Neural cell (in vitro differentiated cells): ENCODE results near the gene FGR. TPM values are rescaled to one million over a fixed set of nuclear protein-coding genes. Genes with fewer than 3 reads are reported as not detected.

ENCODE experiments used
- H2AFZ ChIP-seq: fragments of 200-600, 300-800 bp; sonication (generic), shearing (Covaris generic); 2 replicates; pipeline ENCODE4 v1.6.0; 2014; ENCODE audit warnings: low read depth, mild to moderate bottlenecking, antibody characterized with exemption, low read length, moderate library complexity
- H3F3A ChIP-seq: fragments of 200-600 bp; shearing (Covaris generic); 2 replicates; pipeline ENCODE4 v1.6.1; 2016; ENCODE audit warnings: mild to moderate bottlenecking, moderate library complexity, mixed read lengths, antibody characterized with exemption, low read length; ENCODE audit not compliant: insufficient read depth, poor library complexity, severe bottlenecking
- H3K27ac ChIP-seq: fragments of 200-600, 300-800 bp; sonication (generic), shearing (Covaris generic); 2 replicates; pipeline ENCODE4 v1.5.1; 2014; ENCODE audit warnings: mild to moderate bottlenecking, low read length, moderate library complexity
- H3K27me3 ChIP-seq: fragments of 300-800, 200-600 bp; sonication (generic), shearing (Covaris generic); 2 replicates; pipeline ENCODE4 v1.6.0; 2014; ENCODE audit warnings: mild to moderate bottlenecking, low read depth, low read length, moderate library complexity; ENCODE audit not compliant: insufficient read depth
- H3K36me3 ChIP-seq: fragments of 300-800, 200-600 bp; sonication (generic), shearing (Covaris generic); 2 replicates; pipeline ENCODE4 v1.5.1; 2014; ENCODE audit warnings: mild to moderate bottlenecking, antibody characterized with exemption, low read length, moderate library complexity; ENCODE audit not compliant: insufficient read depth
- H3K4me2 ChIP-seq: fragments of 300-800, 200-600 bp; sonication (generic), shearing (Covaris generic); 2 replicates; pipeline ENCODE4 v1.6.0; 2014; ENCODE audit warnings: mild to moderate bottlenecking, low read length
- H3K4me3 ChIP-seq: fragments of 300-800, 200-600 bp; sonication (generic), shearing (Covaris generic); 2 replicates; pipeline ENCODE4 v1.5.1; 2014; ENCODE audit warnings: mild to moderate bottlenecking, low read length, moderate library complexity
- H3K79me2 ChIP-seq: fragments of 200-600 bp; shearing (Covaris generic); replicated peaks from 2 replicates; pipeline ENCODE4 v1.6.0; 2014; ENCODE audit warnings: mild to moderate bottlenecking, low read length, moderate library complexity; ENCODE audit not compliant: insufficient read depth
- H3K9ac ChIP-seq: fragments of 300-800, 200-600 bp; sonication (generic), shearing (Covaris generic); 2 replicates; pipeline ENCODE4 v1.6.1; 2016; ENCODE audit warnings: mild to moderate bottlenecking, low read length, mixed read lengths
- H3K9me2 ChIP-seq: fragments of 200-600 bp; shearing (Covaris generic); 2 replicates; pipeline ENCODE4 v1.6.1; 2016; ENCODE audit warnings: mild to moderate bottlenecking, low read length, mixed read lengths; ENCODE audit not compliant: insufficient read depth
- H3K9me3 ChIP-seq: fragments of 200-600, 300-800 bp; sonication (generic), shearing (Covaris generic); 2 replicates; pipeline ENCODE4 v1.6.1; 2016; ENCODE audit warnings: mild to moderate bottlenecking, mixed run types, low read length, moderate library complexity, mixed read lengths
- H4K20me1 ChIP-seq: fragments of 200-600 bp; shearing (Covaris generic); 2 replicates; pipeline ENCODE4 v1.6.1; 2016; ENCODE audit warnings: mild to moderate bottlenecking, mixed run types; ENCODE audit not compliant: insufficient read depth
- EP300 ChIP-seq: fragments of 450-650 bp; conservative IDR thresholded peaks from 2 replicates; pipeline ENCODE4 v1.6.1; 2014; ENCODE audit warnings: antibody characterized with exemption, mild to moderate bottlenecking, moderate library complexity; ENCODE audit not compliant: poor library complexity, severe bottlenecking
- EZH2 ChIP-seq: fragments of 200-600, 300-800 bp; shearing (Covaris generic), sonication (generic); IDR thresholded peaks from 2 replicates; pipeline ENCODE4 v1.6.1; 2014; ENCODE audit warnings: antibody characterized with exemption, low read length, borderline replicate concordance, mild to moderate bottlenecking; ENCODE audit not compliant: insufficient read depth, poor library complexity, severe bottlenecking
- MXI1 ChIP-seq: fragments of 450-650 bp; conservative IDR thresholded peaks from 2 replicates; pipeline ENCODE4 v1.6.1; 2014; ENCODE audit warnings: antibody characterized with exemption, mild to moderate bottlenecking; ENCODE audit not compliant: poor library complexity, severe bottlenecking
- POLR2AphosphoS5 ChIP-seq: IDR thresholded peaks from 2 replicates; pipeline ENCODE4 v1.6.1; 2012
- RAD21 ChIP-seq: fragments of 450-650 bp; conservative IDR thresholded peaks from 2 replicates; pipeline ENCODE4 v1.6.1; 2014; ENCODE audit warnings: antibody characterized with exemption, mild to moderate bottlenecking, moderate library complexity
- REST ChIP-seq: IDR thresholded peaks from 2 replicates; pipeline ENCODE4 v1.6.1; 2012; ENCODE audit warnings: borderline replicate concordance
- SMC3 ChIP-seq: fragments of 450-650 bp; conservative IDR thresholded peaks from 2 replicates; pipeline ENCODE4 v1.6.1; 2014; ENCODE audit warnings: antibody characterized with exemption, mild to moderate bottlenecking, moderate library complexity; ENCODE audit not compliant: poor library complexity
- TAF1 ChIP-seq: IDR thresholded peaks from 2 replicates; pipeline ENCODE4 v1.6.1; 2012; ENCODE audit warnings: low read depth
- polyA plus RNA-seq: library from polyadenylated mRNA; depleted of rRNA; stranded (reverse); fragments of >200 nt; gene quantifications from 2 replicates; pipeline ENCODE4 v1.2.3, GENCODE V29; 2014
- TF ChIP-seq, protein P1 (sequence below): fragments of 450-650 bp; IDR thresholded peaks from 2 replicates; pipeline ENCODE4 v1.5.1; 2014; ENCODE audit warnings: antibody characterized with exemption, mild to moderate bottlenecking, moderate library complexity; ENCODE audit not compliant: poor library complexity, severe bottlenecking

The FGR gene
- polyA plus RNA-seq, 1 donor from 2014 or later: not detected

DNA sequence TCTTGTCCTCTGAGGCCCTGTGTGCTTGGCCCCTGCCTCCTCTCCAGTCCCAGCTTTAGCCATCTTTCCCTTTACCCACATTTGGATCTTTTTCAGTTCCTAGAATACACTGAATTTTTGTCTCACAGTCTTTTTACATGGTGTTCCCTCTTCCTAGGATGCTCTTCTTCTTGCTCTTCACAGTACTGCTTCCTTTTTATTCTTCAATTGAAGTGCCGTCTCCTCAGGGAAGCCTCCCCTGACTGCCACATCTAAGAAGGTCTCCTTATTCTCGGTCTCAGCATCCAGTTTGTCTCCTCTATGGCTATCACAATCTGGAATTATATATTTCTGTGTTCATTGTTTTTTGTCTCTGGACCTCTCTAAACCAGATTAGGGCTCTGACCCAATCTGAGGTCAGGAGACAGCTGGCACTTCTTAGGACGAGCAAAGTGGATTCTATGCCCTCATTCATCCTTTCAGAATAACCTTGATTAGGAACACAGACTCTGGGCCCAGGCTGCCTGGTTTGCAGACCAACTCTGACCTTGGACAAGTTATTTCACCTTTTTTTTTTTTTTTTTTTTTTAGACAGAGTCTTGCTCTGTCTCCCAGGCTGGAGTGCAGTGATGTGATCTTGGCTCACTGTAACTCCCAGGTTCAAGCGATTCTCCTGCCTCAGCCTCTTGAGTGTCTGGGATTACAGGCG, 3.2 kb upstream of the FGR start:
- Histone ChIP-seq H3K27ac (no peak overlapping the region), H3K79me2 (no peaks in the 10 kb centered on the region), H3K9me3 (no peaks in the 10 kb centered on the region), H2AFZ (no peak overlapping the region), H3K4me2 (no peak overlapping the region), H3K36me3 (no peaks in the 10 kb centered on the region), H3K4me3 (no peak overlapping the region), H3K9ac (no peak overlapping the region), H4K20me1 (no peaks in the 10 kb centered on the region), H3F3A (no peaks in the 10 kb centered on the region), H3K27me3 (peaks cover 28% of the 10 kb centered on the region), H3K9me2 (no peaks in the 10 kb centered on the region)
- TF ChIP-seq RAD21 (no peak), REST (no peak), TAF1 (no peak), MXI1 (no peak), EP300 (no peak), POLR2AphosphoS5 (no peak)
- TF ChIP-seq, protein P1, sequence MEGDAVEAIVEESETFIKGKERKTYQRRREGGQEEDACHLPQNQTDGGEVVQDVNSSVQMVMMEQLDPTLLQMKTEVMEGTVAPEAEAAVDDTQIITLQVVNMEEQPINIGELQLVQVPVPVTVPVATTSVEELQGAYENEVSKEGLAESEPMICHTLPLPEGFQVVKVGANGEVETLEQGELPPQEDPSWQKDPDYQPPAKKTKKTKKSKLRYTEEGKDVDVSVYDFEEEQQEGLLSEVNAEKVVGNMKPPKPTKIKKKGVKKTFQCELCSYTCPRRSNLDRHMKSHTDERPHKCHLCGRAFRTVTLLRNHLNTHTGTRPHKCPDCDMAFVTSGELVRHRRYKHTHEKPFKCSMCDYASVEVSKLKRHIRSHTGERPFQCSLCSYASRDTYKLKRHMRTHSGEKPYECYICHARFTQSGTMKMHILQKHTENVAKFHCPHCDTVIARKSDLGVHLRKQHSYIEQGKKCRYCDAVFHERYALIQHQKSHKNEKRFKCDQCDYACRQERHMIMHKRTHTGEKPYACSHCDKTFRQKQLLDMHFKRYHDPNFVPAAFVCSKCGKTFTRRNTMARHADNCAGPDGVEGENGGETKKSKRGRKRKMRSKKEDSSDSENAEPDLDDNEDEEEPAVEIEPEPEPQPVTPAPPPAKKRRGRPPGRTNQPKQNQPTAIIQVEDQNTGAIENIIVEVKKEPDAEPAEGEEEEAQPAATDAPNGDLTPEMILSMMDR: no peak

DNA sequence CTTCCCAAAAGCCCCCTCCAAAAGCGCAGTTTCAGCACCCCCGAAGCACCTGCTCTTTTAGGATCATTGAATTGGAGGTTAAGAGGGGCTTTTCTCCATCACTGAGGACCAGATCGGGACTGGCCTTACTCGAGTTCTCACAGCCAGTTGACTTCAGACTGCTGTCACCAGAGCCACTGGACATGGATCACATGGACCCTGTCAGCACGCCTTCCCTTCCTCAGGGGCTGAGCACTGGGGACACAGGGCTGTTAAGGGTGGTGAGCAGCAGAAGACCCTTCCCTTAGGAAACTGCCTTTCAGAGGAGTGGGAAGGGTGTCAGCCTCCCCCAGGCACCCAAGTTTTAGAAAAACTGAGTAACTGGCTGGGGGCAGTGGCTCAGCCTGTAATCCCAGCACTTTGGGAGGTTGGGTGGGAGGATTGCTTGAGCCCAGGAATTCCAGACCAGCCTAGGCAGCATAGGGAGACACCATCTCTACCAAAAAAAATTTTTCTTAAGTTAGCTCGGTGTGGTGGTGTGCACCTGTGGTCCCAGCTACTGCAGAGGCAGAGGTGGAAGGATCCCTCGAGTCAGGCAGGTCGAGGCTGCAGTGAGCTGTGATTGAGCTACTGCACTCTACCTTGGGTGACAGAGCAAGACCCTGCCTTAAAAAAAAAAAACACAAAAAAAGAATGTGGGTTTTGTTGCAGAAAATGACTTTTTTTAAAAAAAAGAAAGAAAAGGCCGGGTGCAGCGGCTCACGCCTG, 584 bp upstream of the FGR start:
- Histone ChIP-seq H3K27me3 (peaks cover 35% of the 10 kb centered on the region), H2AFZ (no peak overlapping the region), H3K9me2 (no peaks in the 10 kb centered on the region), H3K27ac (no peak overlapping the region), H3K79me2 (no peaks in the 10 kb centered on the region), H4K20me1 (no peaks in the 10 kb centered on the region), H3F3A (no peaks in the 10 kb centered on the region), H3K4me2 (no peak overlapping the region), H3K36me3 (no peaks in the 10 kb centered on the region), H3K9ac (no peak overlapping the region), H3K4me3 (no peak overlapping the region), H3K9me3 (no peaks in the 10 kb centered on the region)
- TF ChIP-seq EP300 (no peak), SMC3 (no peak), REST (no peak), TAF1 (no peak), POLR2AphosphoS5 (no peak), MXI1 (no peak), RAD21 (no peak), EZH2 (no peak)
- TF ChIP-seq, protein P1: no peak
